Stimulated activated CD8-positive, alpha-beta memory T cell treated with anti-CD3 and anti-CD28 coated beads, Interleukin-12 subunit alpha, Interleukin-12 subunit beta, amount 100 ng/mL, for 24 hours (primary cell): Measurements from ENCODE around the gene SLC17A9.
A peak's percentile ranks its signal among the peaks of the same experiment; 100 is the strongest.
"Not testable (repeated sequence)": the region's sequence is repeated elsewhere in the genome, so short reads cannot be mapped to it uniquely, and the experiment has no call there.

Experiments used
- DNase-seq: peaks from one replicate; pipeline ENCODE4 v3.0.0-alpha.2; 2020; ENCODE audit errors: extremely low read depth

Gene SLC17A9

GRCh38 chr20:62920039-62920645 is 32.4 kb upstream of the SLC17A9 start:
- no peak for DNase-seq

DNA sequence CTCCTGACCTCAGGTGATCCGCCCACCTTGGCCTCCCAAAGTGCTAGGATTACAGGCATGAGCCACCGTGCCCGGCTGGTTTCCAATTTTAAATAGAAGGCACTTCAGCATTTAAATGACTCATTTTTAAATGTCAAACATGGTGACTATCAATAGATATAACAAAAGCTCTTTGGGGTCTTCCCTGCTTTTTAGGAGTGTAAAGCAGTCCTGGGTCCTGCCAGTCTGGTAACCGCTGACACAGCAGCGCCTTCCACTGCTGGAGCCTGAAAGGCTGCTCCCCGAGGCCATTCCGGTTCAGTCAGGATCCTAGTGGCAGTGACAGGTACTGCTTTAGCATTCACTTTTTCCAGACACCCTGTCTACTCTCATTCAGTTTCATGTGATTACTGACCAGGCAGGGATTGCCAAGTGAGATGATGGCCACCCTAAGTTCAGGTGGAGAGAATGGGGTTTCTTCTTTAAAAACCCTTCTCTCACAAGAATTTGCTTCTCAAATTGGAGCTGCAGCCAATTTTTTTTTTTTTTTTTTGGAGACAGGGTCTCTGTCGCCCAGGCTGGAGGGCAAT is 31.3 kb upstream of the SLC17A9 start:
- no peak for DNase-seq

DNA sequence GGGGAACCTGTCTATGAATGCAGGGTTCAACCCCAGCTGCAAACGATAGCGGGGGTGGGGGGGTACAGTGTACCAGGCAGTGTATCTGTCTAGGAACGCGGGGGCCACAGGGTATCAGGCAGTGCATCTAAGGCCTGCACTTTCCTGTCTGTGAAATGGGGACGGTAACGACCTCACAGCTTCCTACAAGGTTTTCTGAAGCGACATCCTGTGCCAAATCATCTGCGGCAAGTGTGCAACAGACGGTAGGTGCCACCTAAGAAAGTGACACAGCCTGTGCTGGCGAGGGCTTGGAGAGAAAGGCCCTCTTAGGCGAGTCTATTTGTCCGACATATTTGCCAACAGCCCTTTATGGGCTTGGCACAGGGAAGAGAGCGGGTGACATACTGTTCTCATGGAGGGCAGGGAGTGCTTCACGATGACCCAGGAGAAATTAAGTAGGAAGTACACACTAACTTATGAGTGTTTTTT is 30.0 kb upstream of the SLC17A9 start:
- no peak for DNase-seq

DNA sequence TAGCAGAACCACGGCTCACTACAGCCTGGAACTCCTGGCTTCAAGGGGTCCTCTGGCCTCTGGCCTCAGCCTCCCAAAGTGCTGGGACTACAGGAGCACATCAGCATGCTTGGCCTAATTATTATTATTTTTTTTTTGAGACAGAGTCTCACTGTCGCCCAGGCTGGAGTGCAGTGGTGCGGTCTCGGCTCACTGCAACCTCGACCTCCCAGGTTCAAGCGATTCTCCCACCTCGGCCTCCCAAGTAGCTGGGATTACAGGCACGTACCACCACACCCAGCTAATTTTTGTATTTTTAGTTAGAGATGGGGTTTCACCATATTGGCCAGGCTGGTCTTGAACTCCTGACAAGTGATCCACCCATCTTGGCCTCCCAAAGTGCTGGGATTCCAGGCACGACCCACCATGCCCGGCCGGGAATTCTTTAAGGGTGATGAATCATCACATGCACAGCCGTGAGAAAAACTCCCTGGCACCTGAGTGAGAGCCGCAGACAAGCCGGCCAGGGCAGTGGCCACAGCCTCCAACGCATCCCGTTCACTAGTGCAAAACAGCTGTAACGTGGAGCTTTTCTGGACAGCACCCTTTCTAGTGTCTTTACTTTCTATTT is 29.3 kb upstream of the SLC17A9 start:
- DNase-seq: not testable (repeated sequence)

DNA sequence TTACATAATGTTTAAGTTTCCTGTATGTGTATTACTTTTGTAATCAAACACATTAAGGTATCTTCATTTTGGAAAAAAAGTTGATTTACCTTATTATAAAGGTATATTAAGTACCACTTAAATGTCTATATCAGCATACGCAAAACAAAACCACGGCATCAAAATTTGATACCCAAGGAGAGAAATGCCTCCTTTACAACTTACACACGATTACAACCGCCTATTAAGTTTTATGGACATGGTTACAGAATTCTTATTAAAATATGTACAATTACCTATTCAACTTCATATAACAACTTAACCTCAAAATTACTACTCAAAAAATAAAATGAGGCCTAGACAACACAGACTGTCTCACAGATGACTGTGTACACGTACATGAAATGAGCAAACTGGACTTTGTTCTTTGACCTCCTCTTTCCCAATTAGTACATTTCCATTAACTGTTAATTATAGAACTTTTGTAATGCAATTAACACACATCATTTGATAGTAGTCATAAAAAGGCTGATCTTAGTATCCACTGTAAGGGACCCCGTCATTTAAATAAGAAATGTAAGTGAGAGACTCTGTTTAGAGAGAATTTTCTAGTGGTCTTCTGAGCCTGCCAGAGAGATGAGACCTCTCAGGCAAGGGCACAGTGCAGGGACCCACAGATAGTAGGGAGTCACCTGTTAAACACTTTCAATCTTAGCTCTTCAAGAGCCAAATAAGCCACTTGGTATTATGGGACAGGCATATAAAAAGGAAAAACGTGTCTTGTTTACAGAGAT is 28.7 kb upstream of the SLC17A9 start:
- DNase-seq: no peak

- no peak for DNase-seq
Observed at GRCh38 chr20:62924442-62925075, 27.9 kb upstream of the SLC17A9 start.

GRCh38 chr20:62925076-62925419 is 27.5 kb upstream of the SLC17A9 start:
- no peak for DNase-seq

- no peak for DNase-seq
Observed at GRCh38 chr20:62925420-62926228, 26.9 kb upstream of the SLC17A9 start.

DNA sequence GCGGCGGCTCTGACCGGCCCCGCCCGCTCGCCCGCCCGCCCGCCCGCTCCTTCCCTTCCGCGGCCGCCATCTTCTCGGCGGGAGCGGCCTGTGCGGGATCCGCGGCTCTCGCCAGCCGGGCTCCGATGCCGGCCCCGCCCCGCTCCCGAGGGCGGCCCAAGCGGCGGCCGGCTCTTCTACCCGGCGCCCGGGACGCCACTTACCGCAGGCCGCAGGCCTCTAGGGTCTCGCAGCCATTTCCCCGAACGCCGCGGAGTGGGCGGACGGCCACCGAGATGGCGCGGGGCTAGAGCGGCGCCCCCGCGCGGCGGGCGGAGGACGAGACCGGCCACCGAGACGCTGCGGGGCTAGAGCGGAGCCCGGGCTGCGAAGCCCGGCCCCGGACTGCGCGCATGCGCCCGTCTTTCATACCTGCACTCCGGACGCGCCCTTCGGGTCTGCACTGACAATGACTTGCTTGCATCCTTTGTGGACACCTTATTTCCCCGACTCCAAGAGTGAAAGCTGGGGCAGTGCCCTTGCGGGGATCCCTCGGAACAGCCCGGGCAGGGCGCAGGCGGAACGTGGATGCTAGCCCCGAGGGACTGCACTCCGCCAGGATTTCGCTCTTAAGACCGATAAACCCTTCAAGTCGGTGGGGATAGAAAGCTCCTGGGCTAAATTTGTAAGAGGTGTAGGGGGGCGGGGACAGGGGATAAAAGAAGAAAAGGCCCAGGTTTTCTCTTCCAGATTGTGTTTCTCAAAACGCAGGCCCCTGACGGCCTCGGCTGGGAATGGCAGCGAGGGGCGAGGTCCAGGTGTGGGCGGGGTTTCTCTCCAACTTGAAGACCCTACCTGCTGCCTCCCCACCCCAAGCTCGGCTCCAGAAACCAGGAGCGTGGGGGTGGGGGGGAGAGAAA is 26.0 kb upstream of the SLC17A9 start, which contains the start of gene DIDO1:
TSS of gene DIDO1 (minus strand) at position 277 of the 899 bp plus-strand sequence.
- peak; percentile 80 for DNase-seq

DNA sequence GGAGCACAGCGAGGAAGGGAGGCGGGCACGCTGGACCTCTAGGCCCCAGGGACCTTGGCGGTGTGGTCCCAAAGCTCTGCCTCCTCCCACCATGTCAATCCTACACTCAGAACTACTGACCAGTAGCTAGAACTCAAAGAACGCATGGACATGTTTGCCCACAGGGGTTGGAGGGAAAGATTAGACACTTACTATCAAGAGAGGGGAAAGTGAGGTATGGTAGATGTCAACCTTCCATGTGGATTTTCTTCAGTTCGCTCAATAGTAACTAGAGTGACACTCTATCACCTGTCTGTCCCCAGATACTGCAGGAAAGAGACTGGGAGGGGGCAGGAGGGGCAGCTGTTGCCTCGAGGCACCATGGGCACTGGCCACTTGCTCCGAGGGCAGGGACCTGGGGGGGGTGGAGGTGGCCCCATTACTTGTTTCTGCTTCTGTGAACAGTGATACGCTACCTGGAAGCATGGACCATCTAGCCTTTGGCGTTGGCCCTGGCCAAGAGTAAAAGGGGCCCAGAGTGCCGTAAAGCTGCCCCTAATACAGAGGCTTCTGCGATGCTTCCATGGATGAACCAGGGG is 25.3 kb upstream of the SLC17A9 start:
- DNase-seq: no peak

DNA sequence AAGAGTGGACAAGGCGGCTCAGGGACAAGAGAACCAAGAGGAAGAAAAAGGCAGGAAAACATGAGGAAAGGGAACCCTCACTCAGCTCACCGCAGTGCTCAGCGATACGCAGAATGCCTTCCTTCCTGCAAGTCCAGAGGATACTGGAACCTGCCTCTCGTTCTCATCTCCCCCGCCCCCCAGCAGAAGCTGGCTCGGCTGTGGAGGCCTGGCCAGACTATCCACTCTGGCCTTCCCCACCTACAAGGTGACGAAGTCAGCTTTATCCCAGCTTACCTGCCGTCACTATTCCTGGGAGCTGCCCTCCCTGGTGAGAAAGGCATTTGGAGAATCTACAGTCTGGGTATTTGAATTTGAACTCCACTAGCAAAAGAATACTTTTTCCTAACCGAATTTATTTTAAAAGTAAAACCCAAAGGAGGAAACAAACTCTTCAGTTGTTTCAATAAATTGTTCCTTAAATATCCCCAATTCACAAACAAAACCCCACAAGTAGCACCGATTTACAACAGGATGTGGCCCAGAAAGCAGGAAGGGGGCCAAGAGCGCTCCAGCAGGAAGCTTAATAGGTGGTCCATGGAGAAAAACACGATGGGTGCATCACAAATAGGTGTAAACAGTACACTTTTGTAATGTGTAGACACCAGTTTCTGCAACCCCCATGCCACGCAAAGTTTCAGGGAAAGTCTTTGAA is 24.1 kb upstream of the SLC17A9 start:
- no peak for DNase-seq

DNA sequence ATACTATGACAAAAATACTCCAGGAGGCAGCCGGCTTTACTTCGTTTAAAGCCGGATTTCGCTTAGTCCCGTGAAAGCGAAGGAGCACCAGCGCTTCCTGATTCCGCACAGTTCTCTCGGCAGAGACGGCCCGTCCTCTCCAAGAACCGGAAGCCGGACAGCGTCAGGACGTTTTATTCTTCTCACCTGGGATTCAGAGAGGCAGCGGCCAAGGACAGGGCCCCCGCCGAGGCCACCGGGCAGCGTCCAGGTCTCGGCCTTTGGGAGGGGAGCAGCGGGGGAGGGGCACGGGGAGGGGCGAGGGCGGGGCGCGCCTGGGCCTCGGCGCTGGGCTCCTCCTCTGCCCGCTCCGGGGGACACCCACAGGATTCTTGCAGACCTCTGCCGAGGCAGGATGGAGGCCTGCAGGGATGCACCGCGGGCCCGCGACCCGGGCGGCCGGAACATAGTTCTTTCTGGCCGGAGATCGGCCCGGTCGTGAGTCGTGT is 23.4 kb upstream of the SLC17A9 start:
- DNase-seq: no peak

DNA sequence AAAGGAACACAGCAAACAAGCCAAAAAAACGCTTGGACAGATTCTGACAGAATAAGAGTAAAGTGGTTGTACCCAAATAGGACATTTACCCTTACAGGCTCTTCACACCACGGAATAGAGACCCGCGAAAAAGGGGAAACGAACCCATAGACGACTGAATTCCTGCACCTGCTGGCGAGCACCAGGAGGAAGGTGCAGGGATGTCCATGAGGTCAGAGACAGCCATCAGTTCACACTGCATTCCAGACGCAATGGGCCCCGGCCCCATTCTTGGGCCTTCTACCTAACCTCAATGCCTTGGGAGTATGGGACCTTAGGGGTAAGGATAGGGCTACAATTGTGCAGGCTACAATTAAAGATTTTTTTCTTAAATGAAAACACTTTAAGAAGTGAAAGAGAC is 21.0 kb upstream of the SLC17A9 start:
- DNase-seq: no peak

DNA sequence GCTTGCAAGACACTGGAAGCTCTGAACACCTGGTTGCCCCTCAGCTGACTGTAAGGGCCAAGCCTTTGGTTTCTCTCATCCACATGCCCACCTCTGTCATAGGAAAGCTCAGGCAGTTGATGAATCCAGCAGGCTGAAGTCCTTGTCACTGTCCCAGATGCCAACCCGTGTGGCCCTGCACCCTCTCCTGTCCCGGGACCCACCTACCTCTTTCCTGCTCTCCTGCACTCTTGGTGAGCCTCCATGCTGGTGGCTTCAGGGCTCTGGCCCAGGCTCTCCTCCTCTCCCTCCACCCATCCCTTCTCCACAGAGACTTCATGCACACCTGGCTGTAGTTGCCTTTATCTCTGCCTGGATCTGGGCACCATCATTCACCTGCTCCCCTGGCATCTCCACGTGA is 18.5 kb upstream of the SLC17A9 start:
- DNase-seq: no peak

DNA sequence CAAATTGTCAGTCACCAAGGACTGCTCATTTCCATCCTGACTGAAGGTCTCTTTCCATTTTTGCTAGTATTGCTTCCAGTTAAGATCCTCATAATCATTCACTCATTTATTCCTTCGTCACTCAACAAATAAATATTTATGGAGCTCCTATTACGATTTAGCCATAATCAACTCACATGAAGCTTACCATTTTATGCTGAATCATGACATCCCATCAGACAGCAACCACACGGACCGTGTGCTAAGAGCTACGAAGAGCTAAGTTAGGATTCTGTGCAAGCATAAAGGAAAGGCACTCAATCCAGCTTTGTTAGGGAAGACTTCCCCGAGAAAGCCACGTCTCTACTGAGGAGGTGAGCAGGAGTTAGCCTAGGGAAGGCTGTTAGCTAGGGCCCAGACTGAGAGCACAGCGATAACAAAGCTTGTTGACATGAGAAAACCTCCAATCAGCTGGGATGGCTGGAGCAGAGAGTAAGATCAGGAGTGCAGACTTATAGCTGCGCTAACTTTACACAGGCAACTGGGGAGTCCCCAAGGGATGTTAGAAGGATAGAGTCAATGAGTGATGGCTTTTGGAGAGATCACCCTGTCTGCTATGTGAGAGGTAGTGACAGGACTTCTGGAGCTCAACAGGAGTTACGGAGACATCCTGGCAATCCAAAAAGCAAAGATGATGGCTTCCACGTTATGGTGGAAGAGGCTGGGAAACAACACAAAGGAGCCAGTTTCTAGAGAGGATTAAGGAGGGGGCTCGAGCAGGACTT is 17.1 kb upstream of the SLC17A9 start:
- DNase-seq: no peak

DNA sequence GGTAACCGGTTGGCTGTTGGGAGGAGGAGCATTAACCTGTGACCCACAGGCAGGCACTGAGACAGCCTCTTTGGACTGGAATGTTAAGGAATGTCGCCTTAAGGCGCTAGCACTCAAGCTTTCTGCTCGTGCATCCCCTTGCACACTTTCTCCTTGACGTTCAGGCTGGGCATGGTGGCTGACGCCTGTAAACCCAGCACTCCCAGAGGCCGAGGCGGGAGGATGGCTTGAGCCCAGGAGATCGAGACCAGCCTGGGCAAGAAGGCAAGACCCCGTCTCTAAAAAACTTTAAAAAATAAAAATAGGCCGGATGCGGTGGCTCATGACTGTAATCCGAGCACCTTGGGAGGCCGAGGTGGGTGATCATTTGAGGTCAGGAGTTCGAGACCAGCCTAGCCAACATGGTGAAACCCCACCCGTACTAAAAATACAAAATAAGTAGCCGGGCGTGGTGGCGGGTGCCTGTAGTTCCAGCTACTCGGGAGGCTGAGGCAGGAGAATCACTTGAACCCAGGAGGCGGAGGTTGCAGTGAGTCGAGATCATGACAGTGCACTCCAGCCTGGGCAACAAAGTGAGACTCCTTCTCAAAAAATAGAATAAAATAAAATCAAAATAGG is 16.4 kb upstream of the SLC17A9 start:
- no peak for DNase-seq

DNA sequence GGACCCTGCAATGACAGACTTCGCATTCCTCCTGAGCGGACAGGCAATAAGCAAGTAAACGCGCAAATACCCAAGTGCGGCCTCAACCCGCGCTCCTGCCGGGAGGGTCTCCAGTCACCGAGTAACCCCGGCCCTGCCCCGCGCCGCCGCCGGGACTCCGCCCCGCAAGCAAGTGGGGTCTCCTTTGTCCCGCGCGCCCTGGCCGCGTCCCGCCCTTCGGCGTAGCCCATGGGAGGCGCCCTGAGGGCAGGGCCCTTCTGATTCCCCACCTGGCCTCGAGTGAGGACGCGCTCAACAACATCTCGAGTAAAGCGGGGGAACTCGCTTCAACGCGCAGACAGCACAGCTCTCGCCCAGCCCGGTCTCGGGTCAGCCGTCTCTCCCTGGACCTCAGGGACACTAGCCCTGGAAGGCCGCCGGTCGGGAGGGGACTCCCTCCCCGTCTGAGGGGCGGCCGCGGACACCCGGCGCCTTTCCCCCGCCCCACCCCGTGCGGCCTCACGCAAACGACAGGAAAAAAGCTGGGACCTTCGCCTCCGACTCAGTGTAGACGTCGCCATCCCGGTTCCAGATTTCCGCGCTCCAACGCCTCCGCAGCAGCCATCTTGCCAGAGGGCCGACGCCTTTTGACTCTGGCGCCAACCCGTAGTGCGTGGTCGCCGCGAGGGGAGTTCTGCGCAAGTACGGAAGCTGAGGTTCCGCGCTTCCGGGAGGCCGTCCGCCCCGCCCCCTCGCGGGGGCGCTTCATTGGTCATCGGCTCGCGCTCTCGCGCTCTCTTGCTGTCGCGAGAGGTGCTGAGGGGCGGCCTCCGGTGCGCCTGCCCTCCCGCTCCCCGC is 15.0 kb upstream of the SLC17A9 start:
- DNase-seq: peak; percentile 89
